Body of pancreas (tissue), 4 donors: ENCODE results near the gene GTPBP1.

Source experiments
- POLR2A ChIP-seq, 3 donors: fragments of 450-650 bp; IDR thresholded peaks; one replicate each; pipeline ENCODE4 v1.6.1; 2016; ENCODE audit warnings: antibody characterized with exemption in 3 of 3, mild to moderate bottlenecking in 2 of 3
- TF ChIP-seq, protein P1 (sequence below), 7 experiments: fragments of 450-650 bp in 4 of 7; fragments of 200-600 bp in 3 of 7; sonication (generic) in 3 of 7; IDR thresholded peaks; one replicate each; pipeline ENCODE4 v1.5.1; 2016 to 2019; ENCODE audit warnings: antibody characterized with exemption in 7 of 7

DNA sequence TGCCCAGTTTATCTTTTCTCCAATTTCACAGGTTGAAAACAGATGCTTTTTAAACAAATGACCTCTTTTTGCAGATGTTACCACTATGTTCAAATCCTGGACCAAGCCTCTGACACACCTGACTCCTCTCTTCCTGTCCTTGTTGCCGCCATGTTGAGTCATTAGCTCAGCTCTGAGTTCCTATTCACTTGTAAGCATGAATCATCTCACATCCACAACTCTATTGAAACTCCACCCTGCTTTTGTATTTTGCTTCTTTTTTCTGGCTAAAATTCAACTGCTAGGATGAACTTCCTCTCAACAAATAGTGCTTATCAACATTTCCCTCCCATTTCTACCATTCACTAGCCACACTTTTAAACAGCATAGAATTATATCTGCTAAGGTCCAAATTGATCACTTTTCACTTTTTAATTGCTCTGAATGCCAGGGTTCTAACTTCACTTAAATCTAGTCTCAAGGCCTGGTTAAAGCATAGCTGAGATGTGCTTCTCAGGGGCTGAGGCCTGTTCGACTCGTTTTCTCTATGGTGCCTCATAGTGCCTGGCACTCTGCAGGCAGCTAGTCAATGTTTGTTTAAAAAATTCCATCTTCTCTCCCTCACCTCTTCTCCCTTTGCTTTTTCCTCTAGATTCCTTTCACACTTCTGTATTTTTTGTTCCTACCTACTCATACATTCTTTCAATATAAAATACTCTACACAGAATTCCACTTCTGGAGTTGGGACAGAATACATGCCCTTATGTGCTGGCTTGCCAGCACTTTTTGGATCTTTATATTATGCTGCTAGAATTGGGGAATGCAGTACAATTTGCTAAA lies 8.9 kb upstream of the GTPBP1 start:
- TF ChIP-seq, protein P1, sequence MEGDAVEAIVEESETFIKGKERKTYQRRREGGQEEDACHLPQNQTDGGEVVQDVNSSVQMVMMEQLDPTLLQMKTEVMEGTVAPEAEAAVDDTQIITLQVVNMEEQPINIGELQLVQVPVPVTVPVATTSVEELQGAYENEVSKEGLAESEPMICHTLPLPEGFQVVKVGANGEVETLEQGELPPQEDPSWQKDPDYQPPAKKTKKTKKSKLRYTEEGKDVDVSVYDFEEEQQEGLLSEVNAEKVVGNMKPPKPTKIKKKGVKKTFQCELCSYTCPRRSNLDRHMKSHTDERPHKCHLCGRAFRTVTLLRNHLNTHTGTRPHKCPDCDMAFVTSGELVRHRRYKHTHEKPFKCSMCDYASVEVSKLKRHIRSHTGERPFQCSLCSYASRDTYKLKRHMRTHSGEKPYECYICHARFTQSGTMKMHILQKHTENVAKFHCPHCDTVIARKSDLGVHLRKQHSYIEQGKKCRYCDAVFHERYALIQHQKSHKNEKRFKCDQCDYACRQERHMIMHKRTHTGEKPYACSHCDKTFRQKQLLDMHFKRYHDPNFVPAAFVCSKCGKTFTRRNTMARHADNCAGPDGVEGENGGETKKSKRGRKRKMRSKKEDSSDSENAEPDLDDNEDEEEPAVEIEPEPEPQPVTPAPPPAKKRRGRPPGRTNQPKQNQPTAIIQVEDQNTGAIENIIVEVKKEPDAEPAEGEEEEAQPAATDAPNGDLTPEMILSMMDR (IDR thresholded peaks at IDR 0.05), result no peak
- no peak for TF ChIP-seq POLR2A (IDR thresholded peaks at IDR 0.05)
